Activated CD4-positive, alpha-beta memory T cell treated with anti-CD3 and anti-CD28 coated beads for 36 hours (primary cell): ENCODE results near the gene DENND4B. TPM values are rescaled to one million over a fixed set of nuclear protein-coding genes. Genes with fewer than 3 reads are reported as not detected.
"Not testable (repeated sequence)": the region's sequence is repeated elsewhere in the genome, so short reads cannot be mapped to it uniquely, and the experiment has no call there.

ENCODE experiments used
- CTCF ChIA-PET: fragments of 350-600 bp; sonication (Branson Sonifier 250); formaldehyde crosslinking; loops from one replicate; lab custom pipeline; 2021; ENCODE audit warnings: antibody characterized with exemption, inconsistent platforms; lab: Charles Lee
- POLR2A ChIA-PET: fragments of 350-600 bp; sonication (Branson Sonifier 250); formaldehyde crosslinking; loops from one replicate; lab custom pipeline; 2021; ENCODE audit warnings: antibody characterized with exemption; lab: Charles Lee
- DNase-seq: peaks from one replicate; pipeline ENCODE4 v3.0.0-alpha.2; 2020
- H3K27ac Mint-ChIP-seq: one replicate; pipeline ENCODE4 v1.8.0; 2021; ENCODE audit warnings: mixed read lengths
- H3K27me3 Mint-ChIP-seq: one replicate; pipeline ENCODE4 v1.8.0; 2021; ENCODE audit warnings: mixed read lengths
- H3K36me3 Mint-ChIP-seq: one replicate; pipeline ENCODE4 v1.8.0; 2021; ENCODE audit warnings: mixed read lengths
- H3K4me1 Mint-ChIP-seq: one replicate; pipeline ENCODE4 v1.8.0; 2021; ENCODE audit warnings: low read depth, mixed read lengths
- H3K4me3 Mint-ChIP-seq: one replicate; pipeline ENCODE4 v1.8.0; 2021; ENCODE audit warnings: mild to moderate bottlenecking, mixed read lengths
- H3K9me3 Mint-ChIP-seq: one replicate; pipeline ENCODE4 v1.8.0; 2021; ENCODE audit warnings: mixed read lengths
- intact Hi-C: fragments of 100-400 bp; cut with micrococcal nuclease; formaldehyde crosslinking; loops from one replicate; pipeline ENCODE4 v1.15.1; 2023
- total RNA-seq, 2 experiments: library from RNA; stranded (reverse); gene quantifications; one replicate each; pipeline ENCODE4 v1.2.3, GENCODE V29; 2021

The DENND4B gene
- total RNA-seq, 2 experiments from 2014 or later = 98.1 to 108 TPM

DNA sequence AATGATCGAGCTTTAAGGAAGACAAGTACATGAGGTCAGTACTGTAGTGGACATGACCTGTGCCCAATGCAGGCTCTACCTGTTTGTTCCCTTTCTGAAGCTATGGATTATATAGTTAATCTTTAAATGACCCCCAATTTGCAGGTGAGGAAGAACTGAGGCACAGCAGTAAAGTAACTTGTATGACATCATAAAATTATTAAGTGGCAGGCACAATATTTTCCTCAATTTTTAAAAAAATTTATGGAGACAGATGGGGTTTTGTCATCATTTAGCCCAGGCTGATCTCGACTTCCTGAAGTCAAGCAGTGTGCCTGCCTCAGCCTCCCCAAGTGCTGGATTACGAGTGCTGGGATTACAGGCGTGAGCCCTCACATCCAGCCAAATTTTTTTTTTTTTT is 20.1 kb downstream of the DENND4B start:
- no peak overlapping the region for H3K4me3 Mint-ChIP-seq
- intact Hi-C loops = no loop called here
- H3K27ac Mint-ChIP-seq = no peak overlapping the region
- peaks cover 7% of the 10 kb centered on the region for H3K36me3 Mint-ChIP-seq
- H3K27me3 Mint-ChIP-seq = no peaks in the 10 kb centered on the region
- CTCF ChIA-PET = no interaction called here
- DNase-seq = no peak
- POLR2A ChIA-PET = no interaction called here
- no peaks in the 10 kb centered on the region for H3K9me3 Mint-ChIP-seq
- H3K4me1 Mint-ChIP-seq = peaks cover 12% of the 10 kb centered on the region

DNA sequence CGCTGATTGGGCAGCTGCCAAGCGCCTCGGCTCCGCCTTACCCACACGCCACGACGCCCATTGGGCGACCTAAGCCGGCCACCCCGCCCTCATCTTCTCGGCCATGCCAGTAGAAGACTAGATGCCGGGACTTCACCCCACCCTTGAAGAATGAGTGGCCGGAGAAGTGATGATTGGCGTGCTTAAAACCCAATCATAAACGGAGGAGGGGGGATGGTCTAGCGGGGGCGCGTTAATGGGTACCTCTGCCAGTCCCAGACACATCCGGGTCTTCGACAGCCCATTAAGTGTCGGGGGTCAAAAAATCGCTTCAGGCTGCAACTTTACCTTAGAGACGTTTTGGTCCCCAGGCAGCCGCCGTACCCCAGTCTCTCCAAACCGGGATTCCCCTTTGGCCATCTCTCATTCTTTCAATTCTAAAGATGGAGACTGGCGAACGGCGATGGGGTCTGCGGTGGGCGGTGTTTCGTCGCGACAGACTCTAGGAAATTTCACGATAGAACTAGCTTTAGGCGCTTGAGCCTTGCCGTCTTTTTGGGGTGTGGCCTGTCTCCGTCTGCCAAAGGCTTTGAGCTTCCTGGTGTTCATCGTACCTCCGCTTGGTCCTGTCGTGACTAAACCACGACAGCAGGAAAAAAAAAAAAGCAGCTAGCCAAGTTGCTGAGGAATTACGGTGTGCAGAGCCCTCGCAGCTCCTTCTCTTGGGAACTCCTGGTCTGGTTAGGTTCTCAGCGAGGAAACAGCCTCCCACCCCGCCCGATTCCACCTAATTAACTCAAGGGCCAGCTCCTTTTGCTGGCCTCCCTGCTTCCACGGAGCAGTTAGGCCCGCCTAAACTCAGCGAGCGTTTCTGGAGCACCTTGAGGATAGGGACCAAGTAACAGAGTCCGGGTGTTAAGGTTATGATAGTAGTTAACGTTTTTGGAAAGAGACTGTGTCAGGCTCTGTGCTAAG is 23.3 kb downstream of the DENND4B start, which contains the start of gene GATAD2B:
TSS of gene GATAD2B (minus strand) at position 1 of the 954 bp plus-strand sequence. CDS start 94,625 bp downstream, outside the sequence.
- no peaks in the 10 kb centered on the region for H3K36me3 Mint-ChIP-seq
- H3K27me3 Mint-ChIP-seq = no peaks in the 10 kb centered on the region
- POLR2A ChIA-PET = interaction anchor here (0.5 to 4.7 kb wide), 14 partner anchors 17 to 408 kb away, joined by 3 to 41 read pairs (median 6); partner anchors contain the start of genes CREB3L4, DENND4B, JTB and RPS27
- intact Hi-C loops = loop anchor here (1.0 to 5.0 kb wide), 12 partner anchors 23 to 378 kb away; partner anchors contain the start of genes CHTOP, CREB3L4, CRTC2 and DENND4B
- no peaks in the 10 kb centered on the region for H3K9me3 Mint-ChIP-seq
- peak; percentile 99 for DNase-seq
- CTCF ChIA-PET = interaction anchor here (0.7 to 3.6 kb wide), 9 partner anchors 15 to 127 kb away, joined by 3 to 15 read pairs (median 3); partner anchors contain the start of genes CREB3L4, DENND4B, JTB and RAB13
- H3K27ac Mint-ChIP-seq = peak within 1 kb of the TSS; percentile 96
- peak within 1 kb of the TSS; percentile 77 for H3K4me3 Mint-ChIP-seq
- peaks cover 38% of the 10 kb centered on the region for H3K4me1 Mint-ChIP-seq

DNA sequence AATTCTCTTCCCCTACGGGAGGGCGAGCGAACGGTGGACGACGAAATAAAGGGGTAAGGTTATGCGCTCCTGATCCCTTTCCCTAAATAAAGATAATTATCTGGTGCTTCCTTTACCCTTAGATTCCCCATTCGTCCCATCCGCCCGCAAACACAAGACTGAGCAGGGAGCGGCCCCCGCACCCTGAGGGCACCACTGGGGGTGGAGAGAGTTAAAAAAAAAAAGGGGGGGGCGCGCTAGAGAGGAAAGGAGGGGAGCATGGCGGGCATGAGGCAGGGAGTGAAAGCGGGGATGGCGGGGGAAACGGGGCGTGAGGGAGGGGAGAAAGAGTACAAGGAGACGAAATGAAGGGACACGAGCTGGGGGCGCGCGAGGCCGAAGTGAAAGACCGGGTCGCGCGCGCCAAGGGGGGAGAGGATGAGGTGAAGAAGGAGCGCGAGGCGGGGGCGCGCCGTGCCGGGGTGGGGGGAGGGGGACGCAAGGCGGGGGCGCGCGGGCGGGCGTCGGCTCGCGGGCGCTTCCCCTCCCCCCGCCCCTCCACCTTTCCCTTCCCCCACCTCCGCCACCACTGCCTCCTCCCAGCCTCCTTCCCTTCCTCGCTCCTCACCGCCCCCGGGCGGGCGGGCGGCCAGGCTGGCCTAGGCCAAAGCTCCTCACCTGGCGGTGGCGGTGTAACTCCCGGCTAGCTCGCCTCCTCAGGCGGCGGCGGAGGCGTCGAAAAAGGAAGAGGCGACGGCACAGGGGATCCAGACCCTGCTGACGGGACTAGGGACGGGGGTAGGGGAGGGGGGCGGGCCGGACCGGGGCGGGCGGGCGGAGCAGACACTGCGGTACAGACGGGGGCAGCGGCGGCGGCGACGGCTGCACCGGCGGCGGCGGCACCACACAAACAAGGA is 24.2 kb downstream of the DENND4B start:
- CTCF ChIA-PET = interaction anchor here (1.0 to 3.6 kb wide), 7 partner anchors 23 to 245 kb away, joined by 3 to 15 read pairs (median 6); partner anchors contain the start of genes RAB13 and RPS27
- no peaks in the 10 kb centered on the region for H3K27me3 Mint-ChIP-seq
- H3K36me3 Mint-ChIP-seq = no peaks in the 10 kb centered on the region
- intact Hi-C loops = loop anchor here (2.0 to 5.0 kb wide), 6 partner anchors 36 to 300 kb away; partner anchors contain the start of genes CHTOP, CREB3L4, CRTC2 and ILF2
- POLR2A ChIA-PET = interaction anchor here (0.9 to 4.7 kb wide), 11 partner anchors 20 to 139 kb away, joined by 3 to 41 read pairs (median 4); partner anchors contain the start of genes CREB3L4, DENND4B, JTB and RPS27
- peak overlapping the region; percentile 96 for H3K27ac Mint-ChIP-seq
- peak overlapping the region; percentile 77 for H3K4me3 Mint-ChIP-seq
- no peaks in the 10 kb centered on the region for H3K9me3 Mint-ChIP-seq
- peaks cover 48% of the 10 kb centered on the region for H3K4me1 Mint-ChIP-seq
- DNase-seq = peak; percentile 80

DNA sequence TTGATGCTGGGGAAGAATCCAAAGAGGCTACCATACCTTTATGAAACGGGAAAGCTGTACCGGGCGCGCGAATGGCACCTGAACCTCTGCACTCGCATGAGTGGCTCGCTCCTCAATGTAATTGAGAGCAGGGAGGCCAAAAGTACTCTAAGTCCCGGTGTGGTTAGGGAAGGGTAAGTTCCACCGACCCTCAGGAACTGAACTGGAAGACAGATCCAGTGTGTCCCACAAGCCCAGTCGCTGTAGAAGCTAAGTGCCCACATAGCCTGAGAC is 24.8 kb downstream of the DENND4B start:
- ChIA-PET POLR2A (interaction anchor here (0.9 to 4.7 kb wide), 10 partner anchors 21 to 121 kb away, joined by 3 to 41 read pairs (median 4); partner anchors contain the start of genes DENND4B and JTB), CTCF (interaction anchor here (1.0 to 3.6 kb wide), 7 partner anchors 24 to 244 kb away, joined by 3 to 15 read pairs (median 6); partner anchors contain the start of gene RAB13)
- Mint-ChIP-seq H3K9me3 (no peaks in the 10 kb centered on the region), H3K36me3 (no peaks in the 10 kb centered on the region), H3K4me3 (peak overlapping the region; percentile 77), H3K27me3 (no peaks in the 10 kb centered on the region), H3K4me1 (peaks cover 48% of the 10 kb centered on the region), H3K27ac (peak overlapping the region; percentile 96)
- peak; percentile 23 for DNase-seq
- intact Hi-C loops = loop anchor here (2.0 to 5.0 kb wide), 7 partner anchors 37 to 301 kb away; partner anchors contain the start of genes CHTOP, CREB3L4, CRTC2 and ILF2

DNA sequence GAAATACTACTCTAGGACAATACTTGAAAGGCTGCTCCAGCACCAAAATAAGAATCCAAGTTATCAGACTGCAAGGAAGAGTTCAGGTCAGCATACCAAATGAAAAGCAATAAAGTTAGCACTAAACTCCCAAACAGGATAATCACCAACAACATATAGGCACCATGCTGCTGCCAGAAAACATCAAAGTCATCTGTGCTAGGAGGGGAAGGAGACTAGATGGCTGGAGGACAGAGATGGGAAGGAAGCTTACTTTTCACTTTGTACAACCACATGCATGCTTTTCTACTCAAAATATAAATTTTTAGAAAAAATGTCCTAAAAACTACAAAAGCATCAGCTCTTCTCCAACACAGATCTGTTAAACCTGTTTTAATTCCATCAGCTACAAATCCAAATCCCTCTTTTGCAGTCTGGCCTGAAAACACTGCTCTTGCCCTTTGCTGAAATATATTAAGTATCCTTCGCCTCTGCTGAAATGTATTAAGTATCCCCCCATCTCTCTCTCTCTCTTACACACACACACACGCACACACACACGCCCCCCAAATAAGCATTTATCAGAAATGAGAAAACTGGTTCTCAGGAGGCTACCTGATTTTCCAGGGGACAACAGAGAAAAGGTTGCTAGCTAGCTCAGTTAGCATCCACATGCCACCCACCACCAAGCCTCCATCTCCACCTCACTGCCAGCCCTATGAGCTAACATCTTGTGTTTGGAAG is 25.3 kb downstream of the DENND4B start:
- ChIA-PET CTCF (interaction anchor here (1.0 to 3.6 kb wide), 8 partner anchors 10 to 244 kb away, joined by 3 to 15 read pairs (median 6); partner anchors contain the start of gene RAB13), POLR2A (interaction anchor here (1.0 to 4.7 kb wide), 8 partner anchors 21 to 120 kb away, joined by 3 to 41 read pairs (median 4); partner anchors contain the start of genes DENND4B and RPS27)
- Mint-ChIP-seq H3K9me3 (no peaks in the 10 kb centered on the region), H3K36me3 (peaks cover 1% of the 10 kb centered on the region), H3K27me3 (no peaks in the 10 kb centered on the region), H3K4me3 (peak overlapping the region; percentile 77), H3K4me1 (peaks cover 49% of the 10 kb centered on the region), H3K27ac (peak overlapping the region; percentile 96)
- no peak for DNase-seq
- intact Hi-C loops = loop anchor here (2.0 to 5.0 kb wide), 3 partner anchors 124 to 301 kb away; partner anchors contain the start of genes CHTOP and UBAP2L

DNA sequence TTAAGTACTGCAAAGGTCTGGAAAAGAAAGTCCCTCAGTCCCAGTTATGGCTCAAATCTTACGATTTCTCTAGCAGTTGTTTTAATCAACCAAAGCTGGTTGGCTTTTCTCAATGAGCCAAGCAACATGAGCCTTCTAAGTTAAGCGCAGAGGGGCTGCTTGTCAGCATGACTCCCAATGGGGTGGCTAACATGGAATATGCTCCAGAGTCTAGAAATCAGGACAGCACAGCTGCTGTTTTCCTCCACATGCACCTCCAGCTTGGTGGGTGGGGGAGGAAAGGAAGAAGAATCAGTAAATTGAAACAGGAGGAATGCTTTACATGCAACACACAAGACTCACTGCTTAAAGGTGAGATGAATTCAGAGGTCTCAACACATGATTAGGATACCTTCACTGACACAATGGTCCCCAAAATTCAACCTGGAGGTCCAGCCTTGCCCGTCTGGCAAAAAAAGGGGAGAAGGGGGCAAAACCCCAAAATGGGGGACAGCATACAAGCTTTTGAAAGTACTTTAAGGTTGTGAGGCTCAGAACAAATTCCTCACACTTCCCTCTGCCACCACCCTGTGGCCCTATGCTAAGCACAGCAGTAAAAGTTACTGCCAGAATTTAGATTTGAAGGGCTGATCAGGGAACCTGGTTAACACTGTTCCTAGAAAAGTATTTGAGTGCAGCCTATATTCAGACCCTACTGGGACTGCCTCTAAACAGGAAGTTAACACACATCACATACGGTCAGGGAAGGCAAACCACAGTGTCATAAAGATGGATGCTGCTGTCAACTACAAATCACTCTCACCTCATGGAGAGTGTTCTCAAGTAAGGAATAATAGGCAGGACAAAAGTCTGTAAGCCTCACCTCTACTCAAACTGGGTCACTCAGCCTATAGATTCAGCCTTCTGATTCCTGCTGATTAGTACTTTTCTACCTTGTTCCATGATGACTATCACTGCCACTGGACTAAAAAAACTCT is 26.4 kb downstream of the DENND4B start:
- H3K36me3 Mint-ChIP-seq = peaks cover 3% of the 10 kb centered on the region
- peak overlapping the region; percentile 96 for H3K27ac Mint-ChIP-seq

DNA sequence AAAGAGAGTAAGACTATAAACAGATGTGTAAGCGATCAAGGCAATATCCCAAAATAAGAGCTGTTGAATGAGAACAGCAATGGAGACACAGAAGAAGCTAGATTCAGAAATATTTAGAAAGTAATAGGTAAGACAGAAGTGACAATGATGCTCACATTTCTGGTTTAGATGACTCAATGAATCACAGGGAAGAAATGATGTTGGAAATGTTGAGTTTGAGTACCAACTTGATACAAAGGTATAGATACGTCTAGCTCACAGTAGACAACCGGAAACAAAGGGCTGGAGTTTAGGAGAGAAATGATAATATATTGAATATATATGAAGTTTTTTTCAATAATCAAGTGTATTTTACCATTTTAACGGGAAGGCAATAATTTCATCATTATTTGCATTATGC is 30.2 kb downstream of the DENND4B start:
- no peaks in the 10 kb centered on the region for H3K9me3 Mint-ChIP-seq

More for the DNA sequence above, 26.4 kb downstream of the DENND4B start:
- Mint-ChIP-seq H3K4me1 (peaks cover 53% of the 10 kb centered on the region), H3K27me3 (no peaks in the 10 kb centered on the region), H3K9me3 (no peaks in the 10 kb centered on the region), H3K4me3 (peak overlapping the region; percentile 77)
- intact Hi-C loops = loop anchor here (2.0 to 5.0 kb wide), 3 partner anchors 123 to 302 kb away; partner anchors contain the start of genes CHTOP and UBAP2L
- ChIA-PET POLR2A (interaction anchor here (0.8 to 4.7 kb wide), 7 partner anchors 25 to 285 kb away, joined by 3 to 41 read pairs (median 3); partner anchors contain the start of genes DENND4B and RPS27), CTCF (interaction anchor here (0.8 to 4.0 kb wide), 12 partner anchors 8 to 240 kb away, joined by 3 to 20 read pairs (median 3); partner anchors contain the start of genes CREB3L4, DENND4B and RAB13)
- DNase-seq = peak; percentile 28

DNA sequence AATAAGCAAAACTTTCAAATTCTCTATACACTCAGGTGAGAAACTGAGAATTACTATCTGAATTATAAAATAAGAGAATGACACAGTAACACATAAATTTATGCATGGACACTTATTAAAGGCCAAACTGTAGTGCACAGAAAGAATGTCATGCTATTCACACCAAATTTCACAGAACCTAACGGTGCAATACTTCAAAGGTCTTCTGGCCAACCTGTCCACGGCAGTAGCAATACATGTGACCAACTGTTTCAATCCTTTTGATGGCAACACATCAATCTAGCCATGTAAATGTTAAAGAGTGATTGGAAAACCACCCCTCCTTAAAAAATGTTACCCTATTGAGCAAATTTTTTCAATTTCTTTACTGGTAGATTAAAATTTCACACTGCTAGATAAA is 34.2 kb downstream of the DENND4B start:
- Mint-ChIP-seq H3K36me3 (peaks cover 8% of the 10 kb centered on the region), H3K27me3 (no peaks in the 10 kb centered on the region), H3K4me3 (no peak overlapping the region), H3K27ac (no peak overlapping the region), H3K9me3 (no peaks in the 10 kb centered on the region), H3K4me1 (peaks cover 27% of the 10 kb centered on the region)
- DNase-seq = no peak
- CTCF ChIA-PET = interaction anchor here (2.1 kb wide), 1 partner anchor 8 kb away, joined by 6 read pairs; no protein-coding TSS in a partner anchor
- POLR2A ChIA-PET = interaction anchor here (1.5 kb wide), 1 partner anchor 29 kb away, joined by 3 read pairs; no protein-coding TSS in a partner anchor
- intact Hi-C loops = no loop called here

More for the DNA sequence above, 30.2 kb downstream of the DENND4B start:
- peaks cover 58% of the 10 kb centered on the region for H3K4me1 Mint-ChIP-seq
- ChIA-PET POLR2A (no interaction called here), CTCF (interaction anchor here (0.6 to 1.4 kb wide), 3 partner anchors 70 to 1805 kb away, joined by 3 to 5 read pairs (median 3); partner anchors contain the start of gene RAB13)
- peak overlapping the region; percentile 28 for H3K27ac Mint-ChIP-seq
- no peaks in the 10 kb centered on the region for H3K27me3 Mint-ChIP-seq
- H3K36me3 Mint-ChIP-seq = peaks cover 5% of the 10 kb centered on the region
- no peak for DNase-seq
- H3K4me3 Mint-ChIP-seq = no peak overlapping the region
- intact Hi-C loops = no loop called here

DNA sequence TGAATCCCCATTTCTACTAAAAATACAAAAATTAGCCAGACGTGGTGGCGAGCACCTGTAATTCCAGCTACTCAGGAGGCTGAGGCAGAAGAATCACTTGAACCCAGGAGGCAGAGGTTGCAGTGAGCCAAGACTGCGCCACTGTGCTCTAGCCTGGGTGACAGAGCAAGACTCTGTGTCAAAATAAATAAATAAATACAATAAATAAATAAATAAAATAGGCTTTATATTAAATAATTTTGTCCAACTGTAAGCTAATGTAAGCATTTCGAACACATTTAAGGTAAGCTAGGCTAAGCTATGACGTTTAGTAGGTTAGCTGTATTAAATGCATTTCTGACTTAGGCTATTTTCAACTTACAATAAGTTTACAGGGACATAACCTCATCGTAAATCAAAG is 36.0 kb downstream of the DENND4B start:
- H3K4me3 Mint-ChIP-seq, DNase-seq, H3K36me3 Mint-ChIP-seq, intact Hi-C loops, H3K27me3 Mint-ChIP-seq, H3K9me3 Mint-ChIP-seq, H3K27ac Mint-ChIP-seq: not testable (repeated sequence)
- ChIA-PET CTCF (interaction anchor here (1.3 to 2.1 kb wide), 2 partner anchors 10 to 15 kb away, joined by 3 to 6 read pairs; no protein-coding TSS in a partner anchor), POLR2A (interaction anchor here (0.6 to 1.5 kb wide), 2 partner anchors 27 to 47 kb away, joined by 3 read pairs; no protein-coding TSS in a partner anchor)
- H3K4me1 Mint-ChIP-seq = peaks cover 38% of the 10 kb centered on the region
